Prostate gland (tissue), 2 donors: ENCODE results near the gene STAT3.

ENCODE experiments used
- CTCF ChIP-seq, 4 experiments: fragments of 200-600 bp in 2 of 4; fragments of 450-650 bp in 2 of 4; sonication (generic) in 2 of 4; IDR thresholded peaks; 1 replicate in 3 of 4; 2 replicates in 1 of 4; pipeline ENCODE4 v1.5.1; 2016 to 2019; ENCODE audit warnings: antibody characterized with exemption in 4 of 4, mild to moderate bottlenecking in 2 of 4, moderate library complexity in 2 of 4
- POLR2A ChIP-seq: fragments of 450-650 bp; IDR thresholded peaks from one replicate; pipeline ENCODE4 v1.6.1; 2016; ENCODE audit warnings: antibody characterized with exemption, mild to moderate bottlenecking

- TF ChIP-seq CTCF (IDR thresholded peaks at IDR 0.05): no peak
- no peak for TF ChIP-seq POLR2A
Observed at GRCh38 chr17:42273474-42274252, 114.6 kb downstream of the STAT3 start.
